Lung (tissue), 12 donors: ENCODE measurements around the gene GRID1. TPM values are rescaled to one million over a fixed set of nuclear protein-coding genes. Genes with fewer than 3 reads are reported as not detected.

ENCODE experiments used
- ATAC-seq: fragments of 200-7000 bp; cut with Tn5 transposase; one replicate; pipeline ENCODE4 v1.9.1; 2020; ENCODE audit warnings: moderate number of reproducible peaks; ENCODE audit not compliant: insufficient read depth, low FRiP score
- DNase-seq, 3 donors: peaks; one replicate each; pipeline ENCODE4 v3.0.0-alpha.2; 2013 to 2017
- H3K27ac ChIP-seq, 2 donors: one replicate each; pipeline ENCODE4 v1.5.1; 2013; ENCODE audit warnings: mild to moderate bottlenecking in 2 of 2, moderate library complexity in 2 of 2, control low read depth in 1 of 2, inconsistent platforms in 1 of 2, low read depth in 1 of 2, low read length in 1 of 2
- H3K27me3 ChIP-seq, 3 donors: one replicate each; pipeline ENCODE4 v1.5.1; 2013; ENCODE audit warnings: low read length in 2 of 3; ENCODE audit not compliant: control insufficient read depth in 3 of 3, insufficient read depth in 3 of 3
- H3K36me3 ChIP-seq, 4 donors: one replicate each; pipeline ENCODE4 v1.5.1; 2013; ENCODE audit warnings: low read length in 4 of 4, mild to moderate bottlenecking in 1 of 4, moderate library complexity in 1 of 4; ENCODE audit not compliant: control insufficient read depth in 4 of 4, insufficient read depth in 4 of 4
- H3K4me1 ChIP-seq, 5 donors: one replicate each; pipeline ENCODE4 v1.5.1; 2013; ENCODE audit warnings: low read length in 5 of 5, mild to moderate bottlenecking in 2 of 5, moderate library complexity in 1 of 5; ENCODE audit not compliant: control insufficient read depth in 5 of 5, insufficient read depth in 5 of 5
- H3K4me3 ChIP-seq: one replicate; pipeline ENCODE4 v1.5.1; 2013; ENCODE audit warnings: mild to moderate bottlenecking, control low read depth, moderate library complexity
- H3K9ac ChIP-seq, 2 donors: one replicate each; pipeline ENCODE4 v1.5.1; 2013; ENCODE audit warnings: low read length in 2 of 2, control low read depth in 1 of 2; ENCODE audit not compliant: insufficient read depth in 1 of 2
- H3K9me3 ChIP-seq, 4 donors: one replicate each; pipeline ENCODE4 v1.5.1; 2013; ENCODE audit warnings: low read length in 3 of 4, mild to moderate bottlenecking in 1 of 4, moderate library complexity in 1 of 4; ENCODE audit not compliant: control insufficient read depth in 4 of 4, insufficient read depth in 3 of 4
- CTCF ChIP-seq: IDR thresholded peaks from 2 replicates; pipeline ENCODE4 v1.5.1; 2012; ENCODE audit warnings: mild to moderate bottlenecking; ENCODE audit errors: control extremely low read depth, extremely low read depth
- WGBS, 2 donors: extraction: QIAGEN DNeasy Blood & Tissue Kit; methylation state at CpG; one replicate each; pipeline ENCODE4 v1.1.7; 2013; 5-methylcytosine and 5-hydroxymethylcytosine counted together
- polyA plus RNA-seq, 2 donors: library from polyadenylated mRNA; stranded (reverse); fragments of 200-250 nt; gene quantifications; one replicate each; pipeline ENCODE4 v1.2.1, GENCODE V29; 2013
- total RNA-seq, 2 donors: library from RNA; depleted of rRNA in 1 of 2; stranded (reverse); fragments of >200 nt in 1 of 2; gene quantifications; one replicate each; pipeline ENCODE4 v1.2.1, GENCODE V29; 2014 to 2021
- donor health status: control.
- donor health status: control.
- donor health status: Bipolar disorder and iron deficiency.
- donor health status: healthy.
- donor health status: DM: yes; HTN: yes; CAD: no.

Gene GRID1
- total and polyA plus RNA-seq, 4 donors = 1.1 to 3.6 (median 2.2) TPM

DNA sequence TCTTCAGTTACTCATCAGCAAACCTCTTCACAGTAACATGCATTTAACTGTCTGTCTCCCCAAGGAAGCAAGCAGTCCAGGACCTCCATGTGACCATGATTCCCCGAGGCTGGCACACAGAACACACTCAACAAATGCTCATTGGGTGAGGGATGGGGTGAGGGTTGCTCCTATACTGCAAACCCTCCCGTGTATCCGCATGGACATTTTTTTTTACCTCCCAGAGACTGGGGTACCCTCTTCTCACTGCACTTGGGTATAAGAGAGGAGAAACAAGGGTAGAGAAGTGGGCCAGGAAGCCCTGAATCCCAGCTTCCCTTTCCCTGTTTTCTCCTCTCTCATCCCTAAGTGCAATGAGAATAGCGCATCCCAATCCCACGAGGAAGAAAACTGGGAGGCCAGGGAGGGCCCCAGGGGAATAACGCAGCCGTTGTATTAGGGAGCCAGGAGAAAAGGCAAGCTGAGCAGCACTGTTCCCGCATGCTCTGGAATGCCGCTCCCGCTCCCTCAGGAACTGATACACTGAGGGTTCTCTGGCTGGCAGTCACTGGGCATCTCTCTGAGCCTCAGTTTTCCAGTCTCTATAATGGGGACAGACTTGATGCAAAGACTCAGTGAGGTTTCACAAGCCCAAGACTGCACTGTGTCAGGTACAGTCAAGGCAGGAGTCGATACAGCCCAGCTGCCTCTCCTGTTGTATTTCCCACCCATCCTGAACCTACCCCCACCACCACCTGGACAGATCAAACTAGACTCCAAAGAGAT, 134.6 kb downstream of the GRID1 start:
- ATAC-seq = no peak
- Histone ChIP-seq H3K4me3 (no peak overlapping the region), H3K4me1 (peaks cover 0 to 5% (median 0%) of the 10 kb centered on the region in 5 donors), H3K27ac (no peak overlapping the region), H3K9ac (no peak overlapping the region), H3K27me3 (peaks cover 0 to 6% (median 0%) of the 10 kb centered on the region in 3 donors), H3K9me3 (peaks cover 0 to 5% (median 0%) of the 10 kb centered on the region in 4 donors), H3K36me3 (no peaks in the 10 kb centered on the region)
- no peak for TF ChIP-seq CTCF
- DNase-seq = no peak
- WGBS, 2 donors = 77 to 79% methylated on average over 11 of the region's 11 CpGs

DNA sequence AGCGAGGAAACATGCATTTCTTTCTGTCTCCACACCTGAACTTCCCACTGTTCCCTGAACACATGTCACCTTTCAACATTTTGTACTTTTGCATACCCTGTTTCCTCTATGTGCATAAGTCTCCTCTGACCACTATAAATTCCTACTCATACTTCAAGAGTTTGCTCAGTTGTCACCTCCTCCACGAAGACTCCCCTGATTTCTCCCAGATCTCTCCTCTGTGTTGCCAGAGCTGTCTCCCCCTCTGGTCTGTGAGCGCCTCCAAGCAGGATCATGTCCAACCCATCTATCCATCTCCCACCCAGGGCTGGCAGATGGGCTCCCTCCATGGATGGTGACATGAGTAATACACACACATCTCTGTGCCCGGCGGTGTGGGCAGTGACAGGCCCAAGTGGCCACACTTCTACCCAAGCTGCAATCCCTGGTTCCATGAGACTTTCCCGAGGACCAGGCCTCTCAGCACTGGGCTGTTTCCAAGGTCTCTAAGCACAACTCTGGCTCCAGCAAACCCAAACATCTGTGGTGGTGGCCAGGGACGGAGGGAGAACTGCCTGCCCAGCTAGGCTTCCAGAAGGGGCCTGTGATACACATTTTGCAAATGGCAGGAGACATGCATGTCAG, 135.9 kb downstream of the GRID1 start:
- no peak overlapping the region for H3K27ac ChIP-seq
- H3K9me3 ChIP-seq = peaks cover 0 to 2% (median 0%) of the 10 kb centered on the region in 4 donors
- peaks cover 0 to 5% (median 0%) of the 10 kb centered on the region in 5 donors for H3K4me1 ChIP-seq
- H3K27me3 ChIP-seq = peaks cover 0 to 3% (median 0%) of the 10 kb centered on the region in 3 donors
- DNase-seq (no peak), ATAC-seq (no peak)
- WGBS, 2 donors = 75 to 89% methylated on average over 6 to 7 of the region's 7 CpGs
- no peaks in the 10 kb centered on the region for H3K36me3 ChIP-seq
- H3K9ac ChIP-seq = no peak overlapping the region
- no peak overlapping the region for H3K4me3 ChIP-seq
- no peak for TF ChIP-seq CTCF

GRCh38 chr10:86229811-86230556, 136.6 kb downstream of the GRID1 start:
- 71 to 83% methylated on average over 6 of the region's 6 CpGs for WGBS, 2 donors
- ATAC-seq (no peak), DNase-seq (no peak)
- Histone ChIP-seq H3K27me3 (peaks cover 0 to 3% (median 0%) of the 10 kb centered on the region in 3 donors), H3K9me3 (peaks cover 0 to 2% (median 0%) of the 10 kb centered on the region in 4 donors), H3K4me1 (peaks cover 0 to 5% (median 0%) of the 10 kb centered on the region in 5 donors), H3K27ac (no peak overlapping the region), H3K36me3 (no peaks in the 10 kb centered on the region), H3K9ac (no peak overlapping the region), H3K4me3 (no peak overlapping the region)
- TF ChIP-seq CTCF = no peak
